Neural crest cell (in vitro differentiated cells): ENCODE results near the gene RTL10. TPM values are rescaled to one million over a fixed set of nuclear protein-coding genes. Genes with fewer than 3 reads are reported as not detected.

Source experiments
- DNase-seq: peaks from one replicate; pipeline ENCODE4 v3.0.0; 2021; ENCODE audit warnings: low read depth, mixed read lengths, low spot score
- H3K27ac Mint-ChIP-seq: one replicate; pipeline ENCODE4 v1.8.0; 2021; ENCODE audit warnings: mild to moderate bottlenecking, mixed read lengths; ENCODE audit not compliant: unreplicated experiment
- H3K27me3 Mint-ChIP-seq: 2 replicates; pipeline ENCODE4 v1.8.0; 2021; ENCODE audit warnings: low read depth, mild to moderate bottlenecking, mixed read lengths
- H3K36me3 Mint-ChIP-seq: 2 replicates; pipeline ENCODE4 v1.8.0; 2021; ENCODE audit warnings: low read depth, mild to moderate bottlenecking, mixed read lengths
- H3K4me1 Mint-ChIP-seq: 2 replicates; pipeline ENCODE4 v1.8.0; 2021; ENCODE audit warnings: mixed read lengths
- H3K4me3 Mint-ChIP-seq: one replicate; pipeline ENCODE4 v1.8.0; 2021; ENCODE audit warnings: mild to moderate bottlenecking, mixed read lengths
- H3K9me3 Mint-ChIP-seq: 2 replicates; pipeline ENCODE4 v1.8.0; 2021; ENCODE audit warnings: mixed read lengths
- total RNA-seq: library from RNA; stranded (reverse); gene quantifications from 2 replicates; pipeline ENCODE4 v1.2.1, GENCODE V29; 2021
- TF ChIP-seq, protein P1 (sequence below): fragments of 200-600 bp; sonication (generic); conservative IDR thresholded peaks from 2 replicates; pipeline ENCODE4 v1.5.0; 2021; ENCODE audit warnings: antibody characterized with exemption, mild to moderate bottlenecking

RTL10 gene
- total RNA-seq, 1 donor from 2014 or later, result 28.1 TPM

DNA sequence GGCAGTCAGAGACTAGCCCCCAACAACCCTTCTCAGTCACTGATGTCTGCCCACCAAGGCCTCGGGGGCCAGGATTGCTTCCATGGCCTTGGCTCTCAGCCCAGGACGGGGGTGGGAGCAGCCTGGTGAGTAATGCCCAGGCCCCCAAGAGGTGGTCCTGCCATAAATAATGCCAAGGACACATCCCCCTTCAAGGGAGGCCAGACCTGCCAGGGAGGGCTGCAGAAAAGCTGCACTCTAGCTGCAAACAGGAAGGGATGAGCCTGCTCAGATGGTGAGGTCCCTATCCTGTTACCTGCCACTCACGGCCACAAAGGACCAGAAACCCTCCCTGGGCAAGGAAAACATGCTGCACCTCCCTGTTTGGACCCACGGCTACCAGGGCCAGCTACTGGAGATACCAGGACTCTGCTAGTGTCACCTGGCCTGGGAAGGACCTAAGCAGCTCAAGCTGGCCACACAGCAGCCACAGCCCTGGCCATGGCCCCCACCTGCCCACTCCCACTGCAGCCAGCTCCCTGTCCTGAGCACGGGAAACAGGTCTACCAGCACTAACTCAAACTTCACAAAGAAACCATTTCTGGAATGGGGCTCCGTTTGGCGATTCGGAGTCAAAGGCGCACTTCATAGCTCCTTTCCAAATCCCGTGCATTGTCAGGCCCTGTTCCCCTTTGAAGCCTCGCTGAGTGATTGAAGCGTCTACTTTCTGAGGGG lies 12.1 kb downstream of the RTL10 start:
- no peak overlapping the region for H3K27ac Mint-ChIP-seq
- TF ChIP-seq, protein P1, sequence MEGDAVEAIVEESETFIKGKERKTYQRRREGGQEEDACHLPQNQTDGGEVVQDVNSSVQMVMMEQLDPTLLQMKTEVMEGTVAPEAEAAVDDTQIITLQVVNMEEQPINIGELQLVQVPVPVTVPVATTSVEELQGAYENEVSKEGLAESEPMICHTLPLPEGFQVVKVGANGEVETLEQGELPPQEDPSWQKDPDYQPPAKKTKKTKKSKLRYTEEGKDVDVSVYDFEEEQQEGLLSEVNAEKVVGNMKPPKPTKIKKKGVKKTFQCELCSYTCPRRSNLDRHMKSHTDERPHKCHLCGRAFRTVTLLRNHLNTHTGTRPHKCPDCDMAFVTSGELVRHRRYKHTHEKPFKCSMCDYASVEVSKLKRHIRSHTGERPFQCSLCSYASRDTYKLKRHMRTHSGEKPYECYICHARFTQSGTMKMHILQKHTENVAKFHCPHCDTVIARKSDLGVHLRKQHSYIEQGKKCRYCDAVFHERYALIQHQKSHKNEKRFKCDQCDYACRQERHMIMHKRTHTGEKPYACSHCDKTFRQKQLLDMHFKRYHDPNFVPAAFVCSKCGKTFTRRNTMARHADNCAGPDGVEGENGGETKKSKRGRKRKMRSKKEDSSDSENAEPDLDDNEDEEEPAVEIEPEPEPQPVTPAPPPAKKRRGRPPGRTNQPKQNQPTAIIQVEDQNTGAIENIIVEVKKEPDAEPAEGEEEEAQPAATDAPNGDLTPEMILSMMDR, result no peak
- DNase-seq, result no peak
- no peak overlapping the region for H3K4me3 Mint-ChIP-seq
- H3K27me3 Mint-ChIP-seq, result no peaks in the 10 kb centered on the region
- H3K9me3 Mint-ChIP-seq, result no peaks in the 10 kb centered on the region
- H3K4me1 Mint-ChIP-seq, result no peaks in the 10 kb centered on the region
- H3K36me3 Mint-ChIP-seq, result no peaks in the 10 kb centered on the region

DNA sequence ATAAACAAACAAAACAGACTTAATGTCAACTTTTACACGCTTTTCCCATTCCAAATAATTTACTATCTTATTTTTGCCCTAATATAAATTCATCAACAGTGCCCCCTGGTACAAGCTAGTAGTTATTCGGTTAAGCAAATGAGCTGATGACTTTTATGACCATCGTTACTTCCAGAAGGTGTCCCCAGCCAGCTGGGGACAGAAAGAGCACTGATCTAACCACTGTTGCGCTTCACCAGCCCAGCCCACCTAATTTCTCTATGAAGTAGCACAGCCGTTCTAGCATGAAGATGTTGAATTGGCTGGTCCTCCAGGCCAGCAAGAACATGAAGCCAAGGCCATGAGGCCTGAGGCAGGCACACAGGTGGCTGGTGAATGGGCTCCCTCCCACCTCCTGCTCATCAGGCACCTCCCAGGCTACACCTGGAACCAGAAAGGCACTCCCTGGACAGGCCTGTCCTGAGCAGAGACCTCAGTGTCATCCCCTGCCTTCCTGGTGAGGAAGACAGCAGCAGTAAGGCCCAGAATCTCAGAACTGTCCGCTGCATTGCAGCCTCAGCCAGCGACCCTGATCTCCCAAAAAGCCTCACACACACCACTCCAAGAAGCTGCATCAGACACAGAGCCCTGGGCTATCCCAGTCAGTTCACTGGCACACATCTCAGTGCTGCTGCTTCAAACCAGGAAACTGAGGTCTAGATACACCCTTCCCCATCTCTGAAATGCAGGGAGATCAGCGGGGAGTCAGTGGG lies 12.9 kb downstream of the RTL10 start:
- Mint-ChIP-seq H3K4me1 (no peaks in the 10 kb centered on the region), H3K9me3 (no peaks in the 10 kb centered on the region), H3K27me3 (no peaks in the 10 kb centered on the region), H3K4me3 (no peak overlapping the region), H3K27ac (no peak overlapping the region), H3K36me3 (no peaks in the 10 kb centered on the region)
- TF ChIP-seq, protein P1, result no peak
- DNase-seq, result no peak

DNA sequence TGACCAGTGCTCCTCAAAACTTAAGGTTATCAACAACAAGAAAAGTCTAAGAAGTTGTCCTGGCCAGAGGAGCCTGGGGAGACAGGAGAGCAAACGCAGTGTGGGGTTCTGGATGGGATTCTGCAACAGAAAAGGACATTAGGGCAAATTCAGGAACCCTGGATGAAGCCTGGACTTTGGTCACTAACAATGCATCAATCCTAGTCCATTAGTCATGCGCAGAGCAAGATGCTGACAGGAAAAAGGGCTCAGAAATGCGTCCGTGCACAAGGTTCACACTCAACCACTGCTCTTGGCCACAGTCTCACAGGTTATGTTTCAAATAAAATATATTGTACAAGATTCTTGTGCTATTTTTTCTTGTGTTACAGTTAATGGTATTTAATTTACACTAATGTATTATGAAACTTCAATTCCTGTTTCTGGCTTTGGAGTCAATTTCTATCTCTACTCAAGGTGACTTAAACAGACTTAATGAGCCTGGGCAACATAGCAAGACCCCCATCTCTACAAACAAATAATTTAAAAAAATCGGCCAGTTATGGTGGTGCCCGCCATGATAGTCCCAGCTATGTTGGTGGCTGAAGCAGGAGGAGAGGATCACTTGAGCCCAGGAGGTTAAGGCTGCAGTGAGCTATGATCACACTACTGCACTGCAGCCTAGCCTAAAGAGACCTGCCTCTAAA lies 13.6 kb downstream of the RTL10 start:
- Mint-ChIP-seq H3K9me3 (no peaks in the 10 kb centered on the region), H3K4me3 (no peak overlapping the region), H3K27ac (no peak overlapping the region), H3K36me3 (no peaks in the 10 kb centered on the region), H3K27me3 (no peaks in the 10 kb centered on the region), H3K4me1 (no peaks in the 10 kb centered on the region)
- DNase-seq, result no peak
- TF ChIP-seq, protein P1, result no peak

DNA sequence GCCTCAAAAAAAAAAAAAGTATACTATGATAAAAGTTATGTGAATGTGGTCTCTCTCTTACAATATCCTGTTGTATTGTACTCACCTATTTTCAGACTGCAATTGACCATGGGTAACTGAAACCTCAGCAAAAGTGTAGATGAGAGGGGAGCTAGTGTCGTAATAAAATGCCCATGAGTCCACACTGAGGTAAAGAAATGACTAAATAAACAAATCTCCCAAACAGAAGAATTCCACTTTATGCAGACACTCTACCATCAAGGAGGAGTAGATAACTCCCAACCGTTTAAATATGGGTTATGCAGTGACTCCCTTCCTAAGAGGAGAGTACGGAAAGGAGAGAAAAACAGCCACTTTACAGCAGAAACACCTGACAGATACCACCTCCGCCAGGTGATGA lies 14.6 kb downstream of the RTL10 start:
- TF ChIP-seq, protein P1, result no peak
- H3K36me3 Mint-ChIP-seq, result no peaks in the 10 kb centered on the region
- H3K27ac Mint-ChIP-seq, result peak overlapping the region; percentile 64
- no peaks in the 10 kb centered on the region for H3K27me3 Mint-ChIP-seq
- no peaks in the 10 kb centered on the region for H3K9me3 Mint-ChIP-seq
- no peaks in the 10 kb centered on the region for H3K4me1 Mint-ChIP-seq
- H3K4me3 Mint-ChIP-seq, result no peak overlapping the region
- no peak for DNase-seq

DNA sequence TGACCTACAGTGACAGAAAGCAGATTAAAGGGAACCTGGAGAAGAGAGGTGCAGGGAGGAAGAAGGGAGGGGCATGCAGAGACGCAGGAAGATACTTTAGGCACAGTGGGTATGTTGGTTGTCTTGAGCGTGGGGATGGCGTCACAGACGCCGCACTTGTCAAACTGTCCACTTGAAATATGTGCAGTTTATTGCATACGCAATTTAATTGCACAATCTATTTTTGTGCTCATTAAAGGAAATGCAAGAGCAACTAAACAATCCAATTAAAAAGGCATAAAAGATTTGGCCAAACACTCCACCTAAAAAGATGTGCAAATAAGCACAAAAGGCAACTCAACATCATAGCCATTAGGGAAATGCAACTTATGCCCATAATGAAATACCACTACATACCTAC lies 16.8 kb downstream of the RTL10 start:
- no peak overlapping the region for H3K4me3 Mint-ChIP-seq
- H3K27ac Mint-ChIP-seq, result no peak overlapping the region
- TF ChIP-seq, protein P1, result no peak
- H3K36me3 Mint-ChIP-seq, result no peaks in the 10 kb centered on the region
- DNase-seq, result no peak
- H3K27me3 Mint-ChIP-seq, result no peaks in the 10 kb centered on the region
- no peaks in the 10 kb centered on the region for H3K9me3 Mint-ChIP-seq
- H3K4me1 Mint-ChIP-seq, result no peaks in the 10 kb centered on the region
